ENCODE data around the gene TBC1D8B.

TBC1D8B gene

DNA sequence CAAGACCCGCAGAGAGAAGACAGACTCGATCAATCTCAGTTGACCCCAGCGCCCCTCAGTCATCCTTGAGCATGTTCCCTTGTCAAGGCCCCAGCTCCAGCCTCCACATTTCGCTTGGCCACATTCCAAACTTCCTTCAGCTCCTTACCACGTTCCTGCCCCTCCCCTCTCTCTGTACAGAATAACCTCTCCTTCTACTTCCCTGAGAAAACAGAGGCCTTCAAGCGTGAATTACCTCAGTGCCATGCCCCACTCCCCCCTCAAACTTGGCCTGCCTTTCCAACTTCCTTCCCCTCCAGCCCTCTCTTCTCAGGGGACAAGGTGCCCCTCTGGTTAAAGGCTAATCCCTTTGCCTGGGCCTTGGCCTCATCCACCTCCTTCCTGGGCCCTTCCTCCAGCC is 103.9 kb downstream of the TBC1D8B start:
- Mint-ChIP-seq H3K4me3 (no peak overlapping the region), H3K9me3 (no peaks in the 10 kb centered on the region), H3K27me3 (no peaks in the 10 kb centered on the region), H3K4me1 (no peaks in the 10 kb centered on the region), H3K36me3 (no peaks in the 10 kb centered on the region), H3K27ac (no peak overlapping the region)
- no peak for ATAC-seq

DNA sequence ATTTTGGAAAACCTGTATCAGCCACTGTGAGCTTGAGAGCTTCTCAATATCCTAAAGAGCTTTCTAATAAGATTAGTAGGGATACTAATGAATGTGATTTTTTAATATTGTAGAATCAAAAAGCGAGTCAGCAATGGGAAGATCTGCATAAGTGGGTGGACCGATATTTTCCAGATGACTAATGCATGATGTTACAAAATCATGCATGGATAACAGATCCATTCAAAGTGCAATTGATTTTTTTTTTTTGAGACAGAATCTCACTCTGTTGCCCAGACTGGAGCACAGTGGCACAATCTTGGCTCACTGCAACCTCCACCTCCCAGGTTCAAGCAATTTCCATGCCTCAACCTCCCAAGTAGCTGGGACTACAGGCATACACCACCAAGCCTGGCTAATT is 110.4 kb downstream of the TBC1D8B start:
- no peak for ATAC-seq
- H3K27me3 Mint-ChIP-seq = peaks cover 22% of the 10 kb centered on the region
- no peaks in the 10 kb centered on the region for H3K36me3 Mint-ChIP-seq
- no peaks in the 10 kb centered on the region for H3K4me1 Mint-ChIP-seq
- H3K4me3 Mint-ChIP-seq = no peak overlapping the region
- H3K27ac Mint-ChIP-seq = no peak overlapping the region
- no peaks in the 10 kb centered on the region for H3K9me3 Mint-ChIP-seq

GRCh38 chrX:106917830-106918500 is 115.5 kb downstream of the TBC1D8B start:
- Mint-ChIP-seq H3K4me3 (no peak overlapping the region), H3K27ac (no peak overlapping the region), H3K27me3 (peaks cover 24% of the 10 kb centered on the region), H3K4me1 (no peaks in the 10 kb centered on the region), H3K36me3 (no peaks in the 10 kb centered on the region), H3K9me3 (no peaks in the 10 kb centered on the region)
- ATAC-seq = no peak

DNA sequence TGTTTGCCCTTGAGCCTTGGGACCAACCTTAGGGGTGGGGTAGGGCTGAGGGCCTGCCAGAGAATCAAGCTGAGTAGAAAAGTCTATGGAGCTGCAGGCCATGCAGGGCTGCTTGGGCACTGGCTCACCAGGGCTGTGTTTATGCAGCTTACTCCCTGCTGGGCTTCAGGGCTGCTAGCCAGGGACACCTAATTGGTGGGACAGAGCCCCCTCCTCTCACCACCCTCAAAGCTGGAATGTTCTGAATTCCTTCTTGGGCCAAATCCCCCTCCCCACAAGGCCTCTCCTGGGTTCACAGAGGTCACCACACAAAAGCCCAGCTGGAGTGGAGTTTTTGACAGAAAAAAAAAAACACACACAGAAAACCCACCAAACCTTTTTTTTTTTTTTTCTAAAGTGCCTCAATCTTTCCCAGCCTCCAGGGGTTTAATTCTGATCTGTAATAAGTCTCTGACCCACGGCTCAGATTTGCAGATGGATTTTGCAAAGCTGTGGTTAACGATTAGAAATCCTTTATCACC is 117.5 kb downstream of the TBC1D8B start, which contains the start of gene CLDN2:
TSS of gene CLDN2 (plus strand) at position 471 of the 521 bp plus-strand sequence. CDS start 7,827 bp downstream, outside the sequence.
- Mint-ChIP-seq H3K36me3 (no peaks in the 10 kb centered on the region), H3K9me3 (no peaks in the 10 kb centered on the region), H3K27me3 (peaks cover 24% of the 10 kb centered on the region), H3K27ac (no peak within 1 kb of the TSS), H3K4me3 (no peak within 1 kb of the TSS), H3K4me1 (no peaks in the 10 kb centered on the region)
- ATAC-seq = no peak

- no peak for ATAC-seq
- H3K4me3 Mint-ChIP-seq = no peak overlapping the region
- H3K4me1 Mint-ChIP-seq = no peaks in the 10 kb centered on the region
- H3K27ac Mint-ChIP-seq = no peak overlapping the region
- H3K36me3 Mint-ChIP-seq = no peaks in the 10 kb centered on the region
- no peaks in the 10 kb centered on the region for H3K9me3 Mint-ChIP-seq
- peaks cover 10% of the 10 kb centered on the region for H3K27me3 Mint-ChIP-seq
Measured at GRCh38 chrX:106921637-106922036, 119.2 kb downstream of the TBC1D8B start.

Data from stimulated activated memory B cell treated with anti-CD40 and anti-IgM and Interleukin-4, amounts not matched to agents 10 μg/mL and 1 μg/mL and 100 μg/mL, for 72 hours (primary cell).